ENCODE measurements around the gene PRSS57.
A peak's percentile ranks its signal among the peaks of the same experiment; 100 is the strongest.
"Not testable (repeated sequence)": the region's sequence is repeated elsewhere in the genome, so short reads cannot be mapped to it uniquely, and the experiment has no call there.

Gene PRSS57

GRCh38 chr19:709965-710571 is 14.8 kb upstream of the PRSS57 start:
- H3K27me3 ChIP-seq (ENCODE audit: control insufficient read depth in 5 of 5, insufficient read depth in 4 of 5, low read length in 5 of 5): no peaks in the 10 kb centered on the region
- H3K4me3 ChIP-seq (ENCODE audit: low read depth in 1 of 5, low read length in 5 of 5): peak overlapping the region in 4 of 5 donors; percentile 66 to 79 (median 76)

GRCh38 chr19:709196-709964 is 14.1 kb upstream of the PRSS57 start:
- Histone ChIP-seq H3K36me3 (ENCODE audit: control insufficient read depth in 5 of 5, insufficient read depth in 5 of 5, low read length in 5 of 5) (peaks cover 0 to 3% (median 0%) of the 10 kb centered on the region in 5 donors), H3K9me3 (ENCODE audit: control insufficient read depth in 5 of 5, low read length in 5 of 5) (peaks cover 0 to 3% (median 0%) of the 10 kb centered on the region in 5 donors), H3K4me1 (ENCODE audit: control insufficient read depth in 5 of 5, insufficient read depth in 5 of 5, low read length in 5 of 5) (peaks cover 0 to 47% (median 40%) of the 10 kb centered on the region in 5 donors), H3K9ac (ENCODE audit: low read length in 5 of 5) (peak overlapping the region in 4 of 5 donors; percentile 64 to 83 (median 73)), H3K27ac (ENCODE audit: low read depth, low read length) (peak overlapping the region; percentile 87), H3K27me3 (ENCODE audit: control insufficient read depth in 5 of 5, insufficient read depth in 4 of 5, low read length in 5 of 5) (no peaks in the 10 kb centered on the region), H3K4me3 (ENCODE audit: low read depth in 1 of 5, low read length in 5 of 5) (peak overlapping the region in 4 of 5 donors; percentile 66 to 79 (median 76))

More at GRCh38 chr19:709965-710571, 14.8 kb upstream of the PRSS57 start:
- H3K9ac ChIP-seq (ENCODE audit: low read length in 5 of 5): peak overlapping the region in 4 of 5 donors; percentile 64 to 83 (median 73)
- peaks cover 0 to 3% (median 0%) of the 10 kb centered on the region in 5 donors for H3K36me3 ChIP-seq (ENCODE audit: control insufficient read depth in 5 of 5, insufficient read depth in 5 of 5, low read length in 5 of 5)
- peak overlapping the region; percentile 87 for H3K27ac ChIP-seq (ENCODE audit: low read depth, low read length)
- peaks cover 0 to 3% (median 0%) of the 10 kb centered on the region in 5 donors for H3K9me3 ChIP-seq (ENCODE audit: control insufficient read depth in 5 of 5, low read length in 5 of 5)
- peaks cover 0 to 47% (median 39%) of the 10 kb centered on the region in 5 donors for H3K4me1 ChIP-seq (ENCODE audit: control insufficient read depth in 5 of 5, insufficient read depth in 5 of 5, low read length in 5 of 5)

- peak within 1 kb of the TSS; percentile 16 to 83 (median 73) for H3K9ac ChIP-seq (ENCODE audit: low read length in 5 of 5)
- H3K4me1 ChIP-seq (ENCODE audit: control insufficient read depth in 5 of 5, insufficient read depth in 5 of 5, low read length in 5 of 5): peaks cover 0 to 49% (median 45%) of the 10 kb centered on the region in 5 donors
- H3K36me3 ChIP-seq (ENCODE audit: control insufficient read depth in 5 of 5, insufficient read depth in 5 of 5, low read length in 5 of 5): peaks cover 0 to 3% (median 0%) of the 10 kb centered on the region in 5 donors
- no peaks in the 10 kb centered on the region for H3K27me3 ChIP-seq (ENCODE audit: control insufficient read depth in 5 of 5, insufficient read depth in 4 of 5, low read length in 5 of 5)
- H3K27ac ChIP-seq (ENCODE audit: low read depth, low read length): peak within 1 kb of the TSS; percentile 87
- H3K9me3 ChIP-seq (ENCODE audit: control insufficient read depth in 5 of 5, low read length in 5 of 5): peaks cover 0 to 3% (median 0%) of the 10 kb centered on the region in 5 donors
- peak within 1 kb of the TSS in 4 of 5 donors; percentile 66 to 79 (median 76) for H3K4me3 ChIP-seq (ENCODE audit: low read depth in 1 of 5, low read length in 5 of 5)
These were observed 13.2 kb upstream of the PRSS57 start, which contains the start of gene PALM for GRCh38 chr19:708154-709143. Gene PALM, plus strand, starts transcription at chr19:708935. Its CDS starts 212 bp downstream, at chr19:709147.

- Histone ChIP-seq H3K27me3 (ENCODE audit: control insufficient read depth in 5 of 5, insufficient read depth in 4 of 5, low read length in 5 of 5) (no peaks in the 10 kb centered on the region), H3K9ac (ENCODE audit: low read length in 5 of 5) (no peak overlapping the region), H3K27ac (ENCODE audit: low read depth, low read length) (no peak overlapping the region), H3K36me3 (ENCODE audit: control insufficient read depth in 5 of 5, insufficient read depth in 5 of 5, low read length in 5 of 5) (no peaks in the 10 kb centered on the region), H3K4me3 (ENCODE audit: low read depth in 1 of 5, low read length in 5 of 5) (peak overlapping the region in 3 of 5 donors; percentile 31 to 42 (median 40)), H3K4me1 (ENCODE audit: control insufficient read depth in 5 of 5, insufficient read depth in 5 of 5, low read length in 5 of 5) (peaks cover 0 to 26% (median 20%) of the 10 kb centered on the region in 5 donors), H3K9me3 (ENCODE audit: control insufficient read depth in 5 of 5, low read length in 5 of 5) (peaks cover 0 to 3% (median 0%) of the 10 kb centered on the region in 5 donors)
These were observed 9.1 kb upstream of the PRSS57 start for GRCh38 chr19:704447-704741.

GRCh38 chr19:703651-704446 is 8.6 kb upstream of the PRSS57 start:
- H3K4me1 ChIP-seq (ENCODE audit: control insufficient read depth in 5 of 5, insufficient read depth in 5 of 5, low read length in 5 of 5): peaks cover 0 to 26% (median 20%) of the 10 kb centered on the region in 5 donors
- H3K4me3 ChIP-seq (ENCODE audit: low read depth in 1 of 5, low read length in 5 of 5): peak overlapping the region in 4 of 5 donors; percentile 29 to 57 (median 52)
- no peak overlapping the region for H3K27ac ChIP-seq (ENCODE audit: low read depth, low read length)
- peaks cover 0 to 3% (median 0%) of the 10 kb centered on the region in 5 donors for H3K9me3 ChIP-seq (ENCODE audit: control insufficient read depth in 5 of 5, low read length in 5 of 5)
- H3K9ac ChIP-seq (ENCODE audit: low read length in 5 of 5): peak overlapping the region in 1 of 5 donors; percentile 14
- no peaks in the 10 kb centered on the region for H3K27me3 ChIP-seq (ENCODE audit: control insufficient read depth in 5 of 5, insufficient read depth in 4 of 5, low read length in 5 of 5)
- no peaks in the 10 kb centered on the region for H3K36me3 ChIP-seq (ENCODE audit: control insufficient read depth in 5 of 5, insufficient read depth in 5 of 5, low read length in 5 of 5)

GRCh38 chr19:703329-703650 is 8.0 kb upstream of the PRSS57 start:
- Histone ChIP-seq H3K36me3 (ENCODE audit: control insufficient read depth in 5 of 5, insufficient read depth in 5 of 5, low read length in 5 of 5) (no peaks in the 10 kb centered on the region), H3K4me3 (ENCODE audit: low read depth in 1 of 5, low read length in 5 of 5) (peak overlapping the region in 4 of 5 donors; percentile 29 to 57 (median 52)), H3K9me3 (ENCODE audit: control insufficient read depth in 5 of 5, low read length in 5 of 5) (peaks cover 0 to 3% (median 0%) of the 10 kb centered on the region in 5 donors), H3K4me1 (ENCODE audit: control insufficient read depth in 5 of 5, insufficient read depth in 5 of 5, low read length in 5 of 5) (peaks cover 0 to 24% (median 18%) of the 10 kb centered on the region in 5 donors), H3K27me3 (ENCODE audit: control insufficient read depth in 5 of 5, insufficient read depth in 4 of 5, low read length in 5 of 5) (no peaks in the 10 kb centered on the region), H3K27ac (ENCODE audit: low read depth, low read length) (no peak overlapping the region), H3K9ac (ENCODE audit: low read length in 5 of 5) (peak overlapping the region in 1 of 5 donors; percentile 14)

GRCh38 chr19:702847-703246 is 7.6 kb upstream of the PRSS57 start:
- Histone ChIP-seq H3K4me1 (ENCODE audit: control insufficient read depth in 5 of 5, insufficient read depth in 5 of 5, low read length in 5 of 5) (peaks cover 0 to 20% (median 13%) of the 10 kb centered on the region in 5 donors), H3K4me3 (ENCODE audit: low read depth in 1 of 5, low read length in 5 of 5) (peak overlapping the region in 3 of 5 donors; percentile 50 to 57 (median 53))
- H3K36me3 ChIP-seq (ENCODE audit: control insufficient read depth in 5 of 5, insufficient read depth in 5 of 5, low read length in 5 of 5); H3K27me3 ChIP-seq (ENCODE audit: control insufficient read depth in 5 of 5, insufficient read depth in 4 of 5, low read length in 5 of 5); H3K9me3 ChIP-seq (ENCODE audit: control insufficient read depth in 5 of 5, low read length in 5 of 5); H3K9ac ChIP-seq (ENCODE audit: low read length in 5 of 5); H3K27ac ChIP-seq (ENCODE audit: low read depth, low read length): not testable (repeated sequence)

- not testable (repeated sequence) for H3K27me3 ChIP-seq (ENCODE audit: control insufficient read depth in 5 of 5, insufficient read depth in 4 of 5, low read length in 5 of 5); H3K9ac ChIP-seq (ENCODE audit: low read length in 5 of 5); H3K36me3 ChIP-seq (ENCODE audit: control insufficient read depth in 5 of 5, insufficient read depth in 5 of 5, low read length in 5 of 5); H3K27ac ChIP-seq (ENCODE audit: low read depth, low read length); H3K4me3 ChIP-seq (ENCODE audit: low read depth in 1 of 5, low read length in 5 of 5); H3K9me3 ChIP-seq (ENCODE audit: control insufficient read depth in 5 of 5, low read length in 5 of 5)
- H3K4me1 ChIP-seq (ENCODE audit: control insufficient read depth in 5 of 5, insufficient read depth in 5 of 5, low read length in 5 of 5): peaks cover 0 to 13% (median 7%) of the 10 kb centered on the region in 5 donors
These were observed 4.6 kb upstream of the PRSS57 start for GRCh38 chr19:699885-700284.

GRCh38 chr19:698529-698928 is 3.3 kb upstream of the PRSS57 start:
- H3K27ac ChIP-seq (ENCODE audit: low read depth, low read length); H3K9me3 ChIP-seq (ENCODE audit: control insufficient read depth in 5 of 5, low read length in 5 of 5); H3K4me1 ChIP-seq (ENCODE audit: control insufficient read depth in 5 of 5, insufficient read depth in 5 of 5, low read length in 5 of 5); H3K9ac ChIP-seq (ENCODE audit: low read length in 5 of 5); H3K36me3 ChIP-seq (ENCODE audit: control insufficient read depth in 5 of 5, insufficient read depth in 5 of 5, low read length in 5 of 5); H3K4me3 ChIP-seq (ENCODE audit: low read depth in 1 of 5, low read length in 5 of 5): not testable (repeated sequence)
- peaks cover 0 to 14% (median 5%) of the 10 kb centered on the region in 5 donors for H3K27me3 ChIP-seq (ENCODE audit: control insufficient read depth in 5 of 5, insufficient read depth in 4 of 5, low read length in 5 of 5)
